ENCODE measurements around the gene RGS1.

The RGS1 gene

GRCh38 chr1:192575499-192576189, at the start of gene RGS1:
Gene RGS1, plus strand, starts transcription at chr1:192575773. Its CDS starts 20 bp downstream, at chr1:192575793.
- DNase-seq (ENCODE audit: low read depth in 3 of 3), result peak; percentile 16 to 30 (median 18)

GRCh38 chr1:192527111-192527795, 48.3 kb upstream of the RGS1 start:
- DNase-seq (ENCODE audit: low read depth in 3 of 3), result no peak

GRCh38 chr1:192527950-192528349, 47.6 kb upstream of the RGS1 start:
- DNase-seq (ENCODE audit: low read depth in 3 of 3), result no peak

GRCh38 chr1:192529031-192529755, 46.4 kb upstream of the RGS1 start:
- no peak for DNase-seq (ENCODE audit: low read depth in 3 of 3)

- no peak for DNase-seq (ENCODE audit: low read depth in 3 of 3)
These were observed 45.8 kb upstream of the RGS1 start for GRCh38 chr1:192529811-192530210.

GRCh38 chr1:192530254-192530653, 45.3 kb upstream of the RGS1 start:
- no peak for DNase-seq (ENCODE audit: low read depth in 3 of 3)

- peak in 1 of 3 experiments; percentile 38 for DNase-seq (ENCODE audit: low read depth in 3 of 3)
These were observed 44.4 kb upstream of the RGS1 start for GRCh38 chr1:192531037-192531703.

- no peak for DNase-seq (ENCODE audit: low read depth in 3 of 3)
These were observed 40.9 kb upstream of the RGS1 start for GRCh38 chr1:192534666-192535065.

GRCh38 chr1:192535916-192536664, 39.5 kb upstream of the RGS1 start:
- no peak for DNase-seq (ENCODE audit: low read depth in 3 of 3)

- DNase-seq (ENCODE audit: low read depth in 3 of 3), result no peak
These were observed 36.9 kb upstream of the RGS1 start for GRCh38 chr1:192538407-192539296.

GRCh38 chr1:192539297-192540092, 36.1 kb upstream of the RGS1 start:
- no peak for DNase-seq (ENCODE audit: low read depth in 3 of 3)

- no peak for DNase-seq (ENCODE audit: low read depth in 3 of 3)
These were observed 32.1 kb upstream of the RGS1 start for GRCh38 chr1:192543445-192543844.

GRCh38 chr1:192545896-192546521, 29.6 kb upstream of the RGS1 start:
- DNase-seq (ENCODE audit: low read depth in 3 of 3), result no peak

GRCh38 chr1:192546596-192547190, 28.9 kb upstream of the RGS1 start:
- no peak for DNase-seq (ENCODE audit: low read depth in 3 of 3)

GRCh38 chr1:192547501-192547900, 28.1 kb upstream of the RGS1 start:
- DNase-seq (ENCODE audit: low read depth in 3 of 3), result no peak

- no peak for DNase-seq (ENCODE audit: low read depth in 3 of 3)
These were observed 25.6 kb upstream of the RGS1 start for GRCh38 chr1:192549937-192550336.

- no peak for DNase-seq (ENCODE audit: low read depth in 3 of 3)
These were observed 24.5 kb upstream of the RGS1 start for GRCh38 chr1:192550922-192551534.

GRCh38 chr1:192552760-192553191, 22.8 kb upstream of the RGS1 start:
- DNase-seq (ENCODE audit: low read depth in 3 of 3), result no peak
